ENCODE results near the gene TBC1D14. TPM values are rescaled to one million over a fixed set of nuclear protein-coding genes. Genes with fewer than 3 reads are reported as not detected.

Gene TBC1D14
- total and polyA plus RNA-seq, 9 of the 15 experiments (the other 6 are each of a cell fraction or from before 2014, with no cell fraction given) = 2.1 to 59.6 (median 44.8) TPM

DNA sequence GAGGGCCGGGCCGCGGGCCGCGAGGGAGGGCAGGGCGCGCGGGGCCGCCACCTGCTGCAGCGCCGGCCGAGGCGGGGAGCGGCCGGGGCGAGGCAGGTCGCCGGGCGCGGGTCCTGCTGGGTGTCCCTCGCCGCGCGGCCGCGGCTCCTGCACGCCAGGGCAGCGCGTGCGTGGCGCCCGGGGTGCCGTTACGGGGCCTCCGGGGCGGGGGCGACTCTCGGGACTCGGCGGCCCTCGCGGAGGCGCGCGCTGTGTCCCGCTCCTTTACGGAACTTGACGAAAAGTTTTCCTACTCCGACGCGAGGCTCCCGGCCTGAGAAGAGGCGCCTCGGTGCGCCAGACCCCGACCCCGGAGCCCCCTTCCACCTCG lies 329 bp downstream of the TBC1D14 start (continued):
- TF ChIP-seq ERF (CRISPR knock-in tag; IDR thresholded peaks at IDR 0.05) (peak; percentile 60; the same call in 1 of the 2 replicates), ZNF589 (CRISPR knock-in tag; IDR thresholded peaks at IDR 0.05; ENCODE audit: low read depth) (no peak), SMAD3 (CRISPR knock-in tag; conservative IDR thresholded peaks at IDR 0.05) (no peak), ZNF586 (CRISPR knock-in tag; conservative IDR thresholded peaks at IDR 0.05) (no peak), SNRNP70 (optimal IDR thresholded peaks at IDR 0.05; ENCODE audit: low read depth, low read length) (no peak), CXXC5 (CRISPR knock-in tag; IDR thresholded peaks at IDR 0.05) (no peak), ZNF695 (CRISPR knock-in tag; IDR thresholded peaks at IDR 0.05) (no peak), NBN (IDR thresholded peaks at IDR 0.05; ENCODE audit: low read depth) (no peak), POLR2A (conservative IDR thresholded peaks at IDR 0.05) (no peak), SMARCB1 (IDR thresholded peaks at IDR 0.05; ENCODE audit: insufficient read length, low read depth) (no peak), ASH1L (IDR thresholded peaks at IDR 0.05; ENCODE audit: borderline replicate concordance, low read depth, partially characterized antibody) (no peak), SLC30A9 (CRISPR knock-in tag; IDR thresholded peaks at IDR 0.05) (no peak), SAP30 (IDR thresholded peaks at IDR 0.05; ENCODE audit: borderline replicate concordance, insufficient read depth, low read depth, low read length, poor library complexity, severe bottlenecking) (peak; percentile 26), E2F3 (CRISPR knock-in tag; IDR thresholded peaks at IDR 0.05) (no peak)
- TF ChIP-seq, protein P1, sequence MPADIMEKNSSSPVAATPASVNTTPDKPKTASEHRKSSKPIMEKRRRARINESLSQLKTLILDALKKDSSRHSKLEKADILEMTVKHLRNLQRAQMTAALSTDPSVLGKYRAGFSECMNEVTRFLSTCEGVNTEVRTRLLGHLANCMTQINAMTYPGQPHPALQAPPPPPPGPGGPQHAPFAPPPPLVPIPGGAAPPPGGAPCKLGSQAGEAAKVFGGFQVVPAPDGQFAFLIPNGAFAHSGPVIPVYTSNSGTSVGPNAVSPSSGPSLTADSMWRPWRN (IDR thresholded peaks at IDR 0.05; ENCODE audit: low read depth) = no peak
- TF ChIP-seq, protein P2, sequence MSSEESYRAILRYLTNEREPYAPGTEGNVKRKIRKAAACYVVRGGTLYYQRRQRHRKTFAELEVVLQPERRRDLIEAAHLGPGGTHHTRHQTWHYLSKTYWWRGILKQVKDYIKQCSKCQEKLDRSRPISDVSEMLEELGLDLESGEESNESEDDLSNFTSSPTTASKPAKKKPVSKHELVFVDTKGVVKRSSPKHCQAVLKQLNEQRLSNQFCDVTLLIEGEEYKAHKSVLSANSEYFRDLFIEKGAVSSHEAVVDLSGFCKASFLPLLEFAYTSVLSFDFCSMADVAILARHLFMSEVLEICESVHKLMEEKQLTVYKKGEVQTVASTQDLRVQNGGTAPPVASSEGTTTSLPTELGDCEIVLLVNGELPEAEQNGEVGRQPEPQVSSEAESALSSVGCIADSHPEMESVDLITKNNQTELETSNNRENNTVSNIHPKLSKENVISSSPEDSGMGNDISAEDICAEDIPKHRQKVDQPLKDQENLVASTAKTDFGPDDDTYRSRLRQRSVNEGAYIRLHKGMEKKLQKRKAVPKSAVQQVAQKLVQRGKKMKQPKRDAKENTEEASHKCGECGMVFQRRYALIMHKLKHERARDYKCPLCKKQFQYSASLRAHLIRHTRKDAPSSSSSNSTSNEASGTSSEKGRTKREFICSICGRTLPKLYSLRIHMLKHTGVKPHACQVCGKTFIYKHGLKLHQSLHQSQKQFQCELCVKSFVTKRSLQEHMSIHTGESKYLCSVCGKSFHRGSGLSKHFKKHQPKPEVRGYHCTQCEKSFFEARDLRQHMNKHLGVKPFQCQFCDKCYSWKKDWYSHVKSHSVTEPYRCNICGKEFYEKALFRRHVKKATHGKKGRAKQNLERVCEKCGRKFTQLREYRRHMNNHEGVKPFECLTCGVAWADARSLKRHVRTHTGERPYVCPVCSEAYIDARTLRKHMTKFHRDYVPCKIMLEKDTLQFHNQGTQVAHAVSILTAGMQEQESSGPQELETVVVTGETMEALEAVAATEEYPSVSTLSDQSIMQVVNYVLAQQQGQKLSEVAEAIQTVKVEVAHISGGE (CRISPR knock-in tag; IDR thresholded peaks at IDR 0.05) = no peak
- TF ChIP-seq, protein P3, sequence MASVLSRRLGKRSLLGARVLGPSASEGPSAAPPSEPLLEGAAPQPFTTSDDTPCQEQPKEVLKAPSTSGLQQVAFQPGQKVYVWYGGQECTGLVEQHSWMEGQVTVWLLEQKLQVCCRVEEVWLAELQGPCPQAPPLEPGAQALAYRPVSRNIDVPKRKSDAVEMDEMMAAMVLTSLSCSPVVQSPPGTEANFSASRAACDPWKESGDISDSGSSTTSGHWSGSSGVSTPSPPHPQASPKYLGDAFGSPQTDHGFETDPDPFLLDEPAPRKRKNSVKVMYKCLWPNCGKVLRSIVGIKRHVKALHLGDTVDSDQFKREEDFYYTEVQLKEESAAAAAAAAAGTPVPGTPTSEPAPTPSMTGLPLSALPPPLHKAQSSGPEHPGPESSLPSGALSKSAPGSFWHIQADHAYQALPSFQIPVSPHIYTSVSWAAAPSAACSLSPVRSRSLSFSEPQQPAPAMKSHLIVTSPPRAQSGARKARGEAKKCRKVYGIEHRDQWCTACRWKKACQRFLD (CRISPR knock-in tag; IDR thresholded peaks at IDR 0.05) = 0 out of 2 replicates have a peak, but pooled peaks have one; percentile 4
- TF ChIP-seq, protein P4, sequence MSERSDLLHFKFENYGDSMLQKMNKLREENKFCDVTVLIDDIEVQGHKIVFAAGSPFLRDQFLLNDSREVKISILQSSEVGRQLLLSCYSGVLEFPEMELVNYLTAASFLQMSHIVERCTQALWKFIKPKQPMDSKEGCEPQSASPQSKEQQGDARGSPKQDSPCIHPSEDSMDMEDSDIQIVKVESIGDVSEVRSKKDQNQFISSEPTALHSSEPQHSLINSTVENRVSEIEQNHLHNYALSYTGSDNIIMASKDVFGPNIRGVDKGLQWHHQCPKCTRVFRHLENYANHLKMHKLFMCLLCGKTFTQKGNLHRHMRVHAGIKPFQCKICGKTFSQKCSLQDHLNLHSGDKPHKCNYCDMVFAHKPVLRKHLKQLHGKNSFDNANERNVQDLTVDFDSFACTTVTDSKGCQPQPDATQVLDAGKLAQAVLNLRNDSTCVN (CRISPR knock-in tag; IDR thresholded peaks at IDR 0.05) = no peak
- TF ChIP-seq, protein P5, sequence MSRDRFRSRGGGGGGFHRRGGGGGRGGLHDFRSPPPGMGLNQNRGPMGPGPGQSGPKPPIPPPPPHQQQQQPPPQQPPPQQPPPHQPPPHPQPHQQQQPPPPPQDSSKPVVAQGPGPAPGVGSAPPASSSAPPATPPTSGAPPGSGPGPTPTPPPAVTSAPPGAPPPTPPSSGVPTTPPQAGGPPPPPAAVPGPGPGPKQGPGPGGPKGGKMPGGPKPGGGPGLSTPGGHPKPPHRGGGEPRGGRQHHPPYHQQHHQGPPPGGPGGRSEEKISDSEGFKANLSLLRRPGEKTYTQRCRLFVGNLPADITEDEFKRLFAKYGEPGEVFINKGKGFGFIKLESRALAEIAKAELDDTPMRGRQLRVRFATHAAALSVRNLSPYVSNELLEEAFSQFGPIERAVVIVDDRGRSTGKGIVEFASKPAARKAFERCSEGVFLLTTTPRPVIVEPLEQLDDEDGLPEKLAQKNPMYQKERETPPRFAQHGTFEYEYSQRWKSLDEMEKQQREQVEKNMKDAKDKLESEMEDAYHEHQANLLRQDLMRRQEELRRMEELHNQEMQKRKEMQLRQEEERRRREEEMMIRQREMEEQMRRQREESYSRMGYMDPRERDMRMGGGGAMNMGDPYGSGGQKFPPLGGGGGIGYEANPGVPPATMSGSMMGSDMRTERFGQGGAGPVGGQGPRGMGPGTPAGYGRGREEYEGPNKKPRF (IDR thresholded peaks at IDR 0.05; ENCODE audit: low read depth, low read length) = no peak

All from K562 (cell line).